VCaP (cell line): Measurements from ENCODE around the gene TOM1L2.

Source experiments
- H3K27ac ChIP-seq: fragments of 450-650 bp; 2 replicates; pipeline ENCODE4 v1.5.1; 2017
- TF ChIP-seq, protein P1 (sequence below): fragments of 450-650 bp; conservative IDR thresholded peaks from 2 replicates; pipeline ENCODE4 v1.5.1; 2017; ENCODE audit warnings: mild to moderate bottlenecking, moderate library complexity

Gene TOM1L2

DNA sequence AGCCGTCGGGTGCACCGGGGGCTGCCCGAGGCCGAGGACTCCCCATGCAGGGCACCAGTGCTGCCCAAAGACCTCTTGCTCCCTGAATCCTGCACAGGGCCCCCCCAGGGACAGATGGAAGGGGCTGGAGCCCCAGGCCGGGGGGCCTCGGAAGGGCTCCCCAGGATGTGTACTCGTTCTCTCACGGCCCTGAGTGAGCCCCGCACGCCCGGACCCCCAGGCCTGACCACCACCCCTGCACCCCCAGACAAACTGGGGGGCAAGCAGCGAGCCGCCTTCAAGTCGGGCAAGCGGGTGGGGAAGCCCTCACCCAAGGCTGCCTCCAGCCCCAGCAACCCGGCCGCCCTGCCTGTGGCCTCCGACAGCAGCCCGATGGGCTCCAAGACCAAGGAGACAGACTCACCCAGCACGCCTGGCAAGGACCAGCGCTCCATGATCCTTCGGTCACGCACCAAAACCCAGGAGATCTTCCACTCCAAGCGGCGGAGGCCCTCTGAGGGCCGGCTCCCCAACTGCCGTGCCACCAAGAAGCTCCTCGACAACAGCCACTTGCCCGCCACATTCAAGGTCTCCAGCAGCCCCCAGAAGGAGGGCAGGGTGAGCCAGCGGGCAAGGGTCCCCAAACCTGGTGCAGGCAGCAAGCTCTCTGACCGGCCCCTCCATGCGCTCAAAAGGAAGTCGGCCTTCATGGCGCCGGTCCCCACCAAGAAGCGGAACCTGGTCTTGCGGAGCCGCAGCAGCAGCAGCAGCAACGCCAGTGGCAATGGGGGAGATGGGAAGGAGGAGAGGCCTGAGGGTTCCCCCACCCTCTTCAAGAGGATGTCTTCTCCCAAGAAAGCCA, 176.0 kb downstream of the TOM1L2 start:
- TF ChIP-seq, protein P1, sequence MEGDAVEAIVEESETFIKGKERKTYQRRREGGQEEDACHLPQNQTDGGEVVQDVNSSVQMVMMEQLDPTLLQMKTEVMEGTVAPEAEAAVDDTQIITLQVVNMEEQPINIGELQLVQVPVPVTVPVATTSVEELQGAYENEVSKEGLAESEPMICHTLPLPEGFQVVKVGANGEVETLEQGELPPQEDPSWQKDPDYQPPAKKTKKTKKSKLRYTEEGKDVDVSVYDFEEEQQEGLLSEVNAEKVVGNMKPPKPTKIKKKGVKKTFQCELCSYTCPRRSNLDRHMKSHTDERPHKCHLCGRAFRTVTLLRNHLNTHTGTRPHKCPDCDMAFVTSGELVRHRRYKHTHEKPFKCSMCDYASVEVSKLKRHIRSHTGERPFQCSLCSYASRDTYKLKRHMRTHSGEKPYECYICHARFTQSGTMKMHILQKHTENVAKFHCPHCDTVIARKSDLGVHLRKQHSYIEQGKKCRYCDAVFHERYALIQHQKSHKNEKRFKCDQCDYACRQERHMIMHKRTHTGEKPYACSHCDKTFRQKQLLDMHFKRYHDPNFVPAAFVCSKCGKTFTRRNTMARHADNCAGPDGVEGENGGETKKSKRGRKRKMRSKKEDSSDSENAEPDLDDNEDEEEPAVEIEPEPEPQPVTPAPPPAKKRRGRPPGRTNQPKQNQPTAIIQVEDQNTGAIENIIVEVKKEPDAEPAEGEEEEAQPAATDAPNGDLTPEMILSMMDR: no peak
- H3K27ac ChIP-seq: no peak overlapping the region

DNA sequence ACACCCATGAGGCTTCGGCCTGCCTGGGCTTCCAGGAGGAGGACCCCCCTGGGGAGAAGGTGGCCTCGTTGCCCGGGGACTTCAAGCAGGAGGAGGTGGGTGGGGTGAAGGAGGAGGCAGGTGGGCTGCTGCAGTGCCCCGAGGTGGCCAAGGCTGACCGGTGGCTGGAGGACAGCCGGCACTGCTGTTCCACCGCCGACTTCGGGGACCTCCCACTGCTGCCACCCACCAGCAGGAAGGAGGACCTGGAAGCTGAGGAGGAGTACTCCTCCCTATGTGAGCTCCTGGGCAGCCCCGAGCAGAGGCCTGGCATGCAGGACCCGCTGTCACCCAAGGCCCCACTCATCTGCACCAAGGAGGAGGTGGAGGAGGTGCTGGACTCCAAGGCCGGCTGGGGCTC, 176.9 kb downstream of the TOM1L2 start:
- TF ChIP-seq, protein P1: no peak
- no peak overlapping the region for H3K27ac ChIP-seq

DNA sequence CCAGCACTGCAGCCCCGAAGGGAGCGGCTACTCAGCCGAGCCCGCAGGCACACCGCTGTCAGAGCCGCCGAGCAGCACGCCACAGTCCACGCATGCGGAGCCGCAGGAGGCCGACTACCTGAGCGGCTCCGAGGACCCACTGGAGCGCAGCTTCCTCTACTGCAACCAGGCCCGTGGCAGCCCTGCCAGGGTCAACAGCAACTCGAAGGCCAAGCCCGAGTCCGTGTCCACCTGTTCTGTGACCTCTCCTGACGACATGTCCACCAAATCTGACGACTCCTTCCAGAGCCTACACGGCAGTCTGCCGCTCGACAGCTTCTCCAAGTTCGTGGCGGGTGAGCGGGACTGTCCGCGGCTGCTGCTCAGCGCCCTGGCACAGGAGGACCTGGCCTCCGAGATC, 177.8 kb downstream of the TOM1L2 start:
- H3K27ac ChIP-seq: no peak overlapping the region
- TF ChIP-seq, protein P1: no peak
